Thyroid gland (tissue), 4 donors: ENCODE results near the gene SUSD2. TPM values are rescaled to one million over a fixed set of nuclear protein-coding genes. Genes with fewer than 3 reads are reported as not detected.
A peak's percentile ranks its signal among the peaks of the same experiment; 100 is the strongest.

ENCODE experiments used
- DNase-seq, 2 donors: peaks; one replicate each; pipeline ENCODE4 v3.0.0-alpha.2; 2019
- H3K27ac ChIP-seq, 3 donors: fragments of 200-600 bp; sonication (generic); 1 replicate in 2 of 3; 2 replicates in 1 of 3; pipeline ENCODE4 v1.5.1; 2016 to 2019; ENCODE audit warnings: mild to moderate bottlenecking in 1 of 3, moderate library complexity in 1 of 3
- H3K27me3 ChIP-seq: fragments of 200-600 bp; sonication (generic); one replicate; pipeline ENCODE4 v1.5.1; 2019
- H3K36me3 ChIP-seq, 2 donors: fragments of 200-600 bp; sonication (generic); one replicate each; pipeline ENCODE4 v1.5.1; 2016 to 2019
- H3K4me1 ChIP-seq, 2 donors: fragments of 200-600 bp; sonication (generic); one replicate each; pipeline ENCODE4 v1.5.1; 2017 to 2019
- H3K4me3 ChIP-seq, 3 donors: fragments of 200-600 bp; sonication (generic); replicated peaks in 1 of 3; 1 replicate in 2 of 3; 2 replicates in 1 of 3; pipeline ENCODE4 v1.5.1; 2016; ENCODE audit warnings: mild to moderate bottlenecking in 1 of 3
- H3K9me3 ChIP-seq: fragments of 200-600 bp; sonication (generic); one replicate; pipeline ENCODE4 v1.5.1; 2017
- CTCF ChIP-seq, 6 experiments: fragments of 200-600 bp in 3 of 6; fragments of 450-650 bp in 3 of 6; sonication (generic) in 3 of 6; IDR thresholded peaks; one replicate each; pipeline ENCODE4 v1.5.1; 2016 to 2019; ENCODE audit warnings: antibody characterized with exemption in 6 of 6, mild to moderate bottlenecking in 2 of 6, inconsistent platforms in 1 of 6, moderate library complexity in 1 of 6
- POLR2A ChIP-seq, 2 donors: fragments of 450-650 bp; IDR thresholded peaks; one replicate each; pipeline ENCODE4 v1.6.1; 2017; ENCODE audit warnings: antibody characterized with exemption in 2 of 2, mild to moderate bottlenecking in 2 of 2, moderate library complexity in 1 of 2
- WGBS, 2 donors: methylation state at CpG; one replicate each; pipeline ENCODE4 v1.1.5; 2017; 5-methylcytosine and 5-hydroxymethylcytosine counted together
- intact Hi-C: fragments of 100-400 bp; cut with DNase I; formaldehyde crosslinking; loops from one replicate; pipeline ENCODE4 v1.15.1; 2023
- total RNA-seq, 4 donors: library from RNA; depleted of rRNA; stranded (reverse); fragments of >200 nt; gene quantifications; one replicate each; pipeline ENCODE4 v1.2.3, GENCODE V29; 2016

Gene SUSD2
- total RNA-seq, 4 donors from 2014 or later = 9.5 to 22.5 (median 15.1) TPM

GRCh38 chr22:24175160-24175808 lies 6.0 kb upstream of the SUSD2 start:
- WGBS, 2 donors = 58 to 71% methylated on average over 9 to 11 of the region's 11 CpGs
- TF ChIP-seq POLR2A (IDR thresholded peaks at IDR 0.05) = no peak
- TF ChIP-seq CTCF (IDR thresholded peaks at IDR 0.05) = peak; percentile 51 to 83 (median 76)
- Histone ChIP-seq H3K4me1 (peaks cover 0 to 8% of the 10 kb centered on the region in 2 donors), H3K4me3 (no peak overlapping the region), H3K36me3 (peaks cover 40 to 44% of the 10 kb centered on the region in 2 donors), H3K9me3 (no peaks in the 10 kb centered on the region), H3K27ac (peak overlapping the region; percentile 20 to 58 (median 40)), H3K27me3 (no peaks in the 10 kb centered on the region)
- DNase-seq = peak; percentile 76 to 79
- intact Hi-C loops = loop anchor here (5.0 to 10.0 kb wide), 2 partner anchors 73 to 220 kb away; no protein-coding TSS in a partner anchor

GRCh38 chr22:24176040-24176439 lies 5.2 kb upstream of the SUSD2 start:
- no peak for TF ChIP-seq CTCF (IDR thresholded peaks at IDR 0.05)
- TF ChIP-seq POLR2A (IDR thresholded peaks at IDR 0.05) = no peak
- no peak for DNase-seq
- no peak overlapping the region for H3K27ac ChIP-seq
- H3K4me1 ChIP-seq = peaks cover under 1 to 10% of the 10 kb centered on the region in 2 donors
- H3K4me3 ChIP-seq = no peak overlapping the region
- WGBS, 2 donors = 80 to 96% methylated on average over 1 to 5 of the region's 11 CpGs
- intact Hi-C loops = loop anchor here (5.0 to 10.0 kb wide), 2 partner anchors 74 to 221 kb away; no protein-coding TSS in a partner anchor
- H3K27me3 ChIP-seq = no peaks in the 10 kb centered on the region
- H3K9me3 ChIP-seq = no peaks in the 10 kb centered on the region
- H3K36me3 ChIP-seq = peaks cover 34 to 44% of the 10 kb centered on the region in 2 donors

- peaks cover 6 to 16% of the 10 kb centered on the region in 2 donors for H3K4me1 ChIP-seq
- no peak for TF ChIP-seq POLR2A (IDR thresholded peaks at IDR 0.05)
- no peak for TF ChIP-seq CTCF (IDR thresholded peaks at IDR 0.05)
- H3K27ac ChIP-seq = no peak overlapping the region
- DNase-seq = no peak
- WGBS, 2 donors = 81 to 93% methylated on average over 10 of the region's 10 CpGs
- no peaks in the 10 kb centered on the region for H3K9me3 ChIP-seq
- intact Hi-C loops = loop anchor here (5.0 to 10.0 kb wide), 2 partner anchors 74 to 222 kb away; no protein-coding TSS in a partner anchor
- H3K27me3 ChIP-seq = no peaks in the 10 kb centered on the region
- H3K4me3 ChIP-seq = no peak overlapping the region
- H3K36me3 ChIP-seq = peaks cover 28 to 39% of the 10 kb centered on the region in 2 donors
Observed at GRCh38 chr22:24176630-24177029, 4.7 kb upstream of the SUSD2 start.

- 86 to 90% methylated on average over 4 to 5 of the region's 5 CpGs for WGBS, 2 donors
Observed at GRCh38 chr22:24177045-24177444, 4.2 kb upstream of the SUSD2 start.

More at GRCh38 chr22:24177045-24177444, 4.2 kb upstream of the SUSD2 start:
- TF ChIP-seq CTCF (IDR thresholded peaks at IDR 0.05) = no peak
- no peak for TF ChIP-seq POLR2A (IDR thresholded peaks at IDR 0.05)
- Histone ChIP-seq H3K9me3 (no peaks in the 10 kb centered on the region), H3K27me3 (no peaks in the 10 kb centered on the region), H3K36me3 (peaks cover 24 to 35% of the 10 kb centered on the region in 2 donors), H3K27ac (no peak overlapping the region), H3K4me1 (peaks cover 10 to 20% of the 10 kb centered on the region in 2 donors), H3K4me3 (no peak overlapping the region)
- intact Hi-C loops = loop anchor here (5.0 to 10.0 kb wide), 2 partner anchors 75 to 222 kb away; no protein-coding TSS in a partner anchor
- DNase-seq = no peak
